WTC11 (cell line): ENCODE data around the gene IL11RA.

ENCODE experiments used
- SOX15 ChIP-seq: fragments of 250-450 bp; sonication (Bioruptor Pico); IDR thresholded peaks from 2 replicates; pipeline ENCODE4 v1.9.0; 2021; ENCODE audit warnings: mild to moderate bottlenecking
- TF ChIP-seq, protein P1 (sequence below): sonication (generic); formaldehyde crosslinking; IDR thresholded peaks from 2 replicates; pipeline ENCODE4 v1.8.1; 2022; ENCODE audit warnings: mild to moderate bottlenecking, missing genetic modification reagents, moderate library complexity, borderline replicate concordance
- TF ChIP-seq, protein P2 (sequence below): fragments of 200-600 bp; IDR thresholded peaks from 2 replicates; pipeline ENCODE4 v1.8.0; 2022; ENCODE audit warnings: antibody characterized with exemption
- TF ChIP-seq, protein P3 (sequence below): sonication (generic); formaldehyde crosslinking; IDR thresholded peaks from 2 replicates; pipeline ENCODE4 v1.8.1; 2022; ENCODE audit warnings: mild to moderate bottlenecking, moderate library complexity, missing genetic modification reagents
- TF ChIP-seq, protein P4 (sequence below): sonication (generic); formaldehyde crosslinking; IDR thresholded peaks from 2 replicates; pipeline ENCODE4 v1.8.0; 2022; ENCODE audit warnings: mild to moderate bottlenecking, missing genetic modification reagents

DNA sequence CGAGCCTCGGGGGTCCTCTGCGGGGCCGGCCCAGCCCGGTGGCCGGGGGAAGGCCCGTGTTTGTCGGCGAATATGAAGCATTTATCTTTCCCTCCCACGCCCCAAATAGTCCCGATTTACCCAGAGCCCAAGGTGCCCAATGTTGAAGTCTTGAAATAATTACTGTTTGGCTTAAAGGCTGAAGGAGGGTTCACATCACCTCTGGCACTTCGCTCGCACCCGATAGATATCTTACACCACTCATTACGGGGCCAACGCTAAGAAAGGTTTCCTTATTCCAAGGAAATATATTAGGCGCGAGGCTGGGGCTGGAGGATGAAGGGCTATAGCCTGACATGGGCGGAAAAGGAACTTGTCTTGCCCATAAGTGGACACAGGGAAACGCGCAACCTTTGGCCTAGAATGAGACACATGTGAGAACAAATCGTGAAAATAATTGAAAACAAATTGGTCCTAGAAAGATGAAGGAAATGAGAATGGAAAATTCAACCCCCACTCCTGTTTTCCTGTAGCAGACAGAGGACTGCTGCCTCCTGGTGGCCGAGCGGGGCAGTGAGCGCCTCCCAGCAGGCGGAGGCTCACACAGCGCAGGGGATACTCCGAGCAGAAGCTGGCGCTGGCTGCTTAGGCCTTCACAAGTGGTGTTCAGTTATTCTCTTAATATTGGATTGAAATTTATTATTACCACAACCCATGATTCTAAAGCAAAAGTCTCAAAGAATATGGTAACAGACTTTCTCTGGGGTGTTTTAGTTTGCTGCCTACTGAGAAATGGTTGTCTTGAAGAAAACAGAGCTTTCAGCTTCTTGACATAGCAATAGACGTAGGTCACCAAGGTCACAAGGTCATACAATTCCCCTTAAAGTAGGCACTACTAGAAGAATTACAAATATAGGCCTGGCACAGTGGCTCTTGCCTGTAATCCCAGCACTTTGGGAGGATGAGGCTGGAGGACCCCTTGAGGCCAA is 50.1 kb downstream of the IL11RA start:
- TF ChIP-seq, protein P1, sequence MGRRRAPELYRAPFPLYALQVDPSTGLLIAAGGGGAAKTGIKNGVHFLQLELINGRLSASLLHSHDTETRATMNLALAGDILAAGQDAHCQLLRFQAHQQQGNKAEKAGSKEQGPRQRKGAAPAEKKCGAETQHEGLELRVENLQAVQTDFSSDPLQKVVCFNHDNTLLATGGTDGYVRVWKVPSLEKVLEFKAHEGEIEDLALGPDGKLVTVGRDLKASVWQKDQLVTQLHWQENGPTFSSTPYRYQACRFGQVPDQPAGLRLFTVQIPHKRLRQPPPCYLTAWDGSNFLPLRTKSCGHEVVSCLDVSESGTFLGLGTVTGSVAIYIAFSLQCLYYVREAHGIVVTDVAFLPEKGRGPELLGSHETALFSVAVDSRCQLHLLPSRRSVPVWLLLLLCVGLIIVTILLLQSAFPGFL (CRISPR knock-in tag) = no peak
- TF ChIP-seq, protein P2, sequence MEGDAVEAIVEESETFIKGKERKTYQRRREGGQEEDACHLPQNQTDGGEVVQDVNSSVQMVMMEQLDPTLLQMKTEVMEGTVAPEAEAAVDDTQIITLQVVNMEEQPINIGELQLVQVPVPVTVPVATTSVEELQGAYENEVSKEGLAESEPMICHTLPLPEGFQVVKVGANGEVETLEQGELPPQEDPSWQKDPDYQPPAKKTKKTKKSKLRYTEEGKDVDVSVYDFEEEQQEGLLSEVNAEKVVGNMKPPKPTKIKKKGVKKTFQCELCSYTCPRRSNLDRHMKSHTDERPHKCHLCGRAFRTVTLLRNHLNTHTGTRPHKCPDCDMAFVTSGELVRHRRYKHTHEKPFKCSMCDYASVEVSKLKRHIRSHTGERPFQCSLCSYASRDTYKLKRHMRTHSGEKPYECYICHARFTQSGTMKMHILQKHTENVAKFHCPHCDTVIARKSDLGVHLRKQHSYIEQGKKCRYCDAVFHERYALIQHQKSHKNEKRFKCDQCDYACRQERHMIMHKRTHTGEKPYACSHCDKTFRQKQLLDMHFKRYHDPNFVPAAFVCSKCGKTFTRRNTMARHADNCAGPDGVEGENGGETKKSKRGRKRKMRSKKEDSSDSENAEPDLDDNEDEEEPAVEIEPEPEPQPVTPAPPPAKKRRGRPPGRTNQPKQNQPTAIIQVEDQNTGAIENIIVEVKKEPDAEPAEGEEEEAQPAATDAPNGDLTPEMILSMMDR = peak; percentile 83
- TF ChIP-seq SOX15 (CRISPR knock-in tag) = no peak
- TF ChIP-seq, protein P3, sequence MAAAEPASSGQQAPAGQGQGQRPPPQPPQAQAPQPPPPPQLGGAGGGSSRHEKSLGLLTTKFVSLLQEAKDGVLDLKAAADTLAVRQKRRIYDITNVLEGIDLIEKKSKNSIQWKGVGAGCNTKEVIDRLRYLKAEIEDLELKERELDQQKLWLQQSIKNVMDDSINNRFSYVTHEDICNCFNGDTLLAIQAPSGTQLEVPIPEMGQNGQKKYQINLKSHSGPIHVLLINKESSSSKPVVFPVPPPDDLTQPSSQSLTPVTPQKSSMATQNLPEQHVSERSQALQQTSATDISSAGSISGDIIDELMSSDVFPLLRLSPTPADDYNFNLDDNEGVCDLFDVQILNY = no peak
- TF ChIP-seq, protein P4, sequence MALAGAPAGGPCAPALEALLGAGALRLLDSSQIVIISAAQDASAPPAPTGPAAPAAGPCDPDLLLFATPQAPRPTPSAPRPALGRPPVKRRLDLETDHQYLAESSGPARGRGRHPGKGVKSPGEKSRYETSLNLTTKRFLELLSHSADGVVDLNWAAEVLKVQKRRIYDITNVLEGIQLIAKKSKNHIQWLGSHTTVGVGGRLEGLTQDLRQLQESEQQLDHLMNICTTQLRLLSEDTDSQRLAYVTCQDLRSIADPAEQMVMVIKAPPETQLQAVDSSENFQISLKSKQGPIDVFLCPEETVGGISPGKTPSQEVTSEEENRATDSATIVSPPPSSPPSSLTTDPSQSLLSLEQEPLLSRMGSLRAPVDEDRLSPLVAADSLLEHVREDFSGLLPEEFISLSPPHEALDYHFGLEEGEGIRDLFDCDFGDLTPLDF (CRISPR knock-in tag) = no peak
